HepG2 (cell line): ENCODE data around the gene DNMT3L. TPM values are rescaled to one million over a fixed set of nuclear protein-coding genes. Genes with fewer than 3 reads are reported as not detected.

ENCODE experiments used
- ATAC-seq: fragments of 200-7000 bp; cut with Tn5 transposase; 3 replicates; pipeline ENCODE4 v1.9.1; 2020; ENCODE audit warnings: mild to moderate bottlenecking, moderate library complexity
- BruUV-seq: library from RNA; stranded (reverse); fragments of 400-500 nt; replicated peaks from 2 replicates; lab custom pipeline; 2021; lab: Mats Ljungman, UMichigan
- CTCF ChIA-PET: fragments of 300-600 bp; formaldehyde crosslinking; extraction: SDS; loops from one replicate; lab custom pipeline; 2021; ENCODE audit warnings: low total read pairs, inconsistent platforms, low intra/inter-chr PET ratio; lab: Yijun Ruan, JAX
- POLR2A ChIA-PET: fragments of 350-600 bp; sonication (Branson Sonifier 250); formaldehyde crosslinking; loops from one replicate; lab custom pipeline; 2020; ENCODE audit warnings: antibody characterized with exemption, inconsistent platforms; lab: Yijun Ruan, JAX
- DNase-seq: peaks from one replicate; pipeline ENCODE4 v3.0.0-alpha.2; 2015; ENCODE audit warnings: low spot score
- FAIRE-seq: peaks from 3 replicates; lab custom pipeline; 2011; peaks lifted over from hg19 to GRCh38; lab: Jason Lieb, UNC
- H2AFZ ChIP-seq: one replicate; pipeline ENCODE4 v1.6.1; 2011; ENCODE audit warnings: low read length, inconsistent platforms
- H3K27ac ChIP-seq: fragments of 300-600 bp; 3 replicates; pipeline ENCODE4 v1.8.0; 2011; ENCODE audit warnings: mixed run types, mild to moderate bottlenecking, mixed read lengths, low read length, inconsistent platforms; ENCODE audit not compliant: insufficient read depth; ENCODE audit errors: extremely low read length
- H3K27me3 ChIP-seq, 2 experiments: fragments of 200-600 bp in 1 of 2; 2 replicates in 1 of 2; 3 replicates in 1 of 2; pipeline versions ENCODE4 v1.6.0 to v1.8.0; 2011; ENCODE audit warnings: low read length in 2 of 2, mild to moderate bottlenecking in 2 of 2, moderate library complexity in 2 of 2, inconsistent platforms in 1 of 2; ENCODE audit not compliant: insufficient read depth in 2 of 2, control insufficient read depth in 1 of 2
- H3K36me3 ChIP-seq, 2 experiments: fragments of 200-600 bp in 1 of 2; replicated peaks in 1 of 2; 2 replicates in 1 of 2; 3 replicates in 1 of 2; pipeline versions ENCODE4 v1.5.1 to v1.8.0; 2011; ENCODE audit warnings: low read length in 2 of 2, inconsistent platforms in 1 of 2; ENCODE audit not compliant: insufficient read depth in 2 of 2, control insufficient read depth in 1 of 2
- H3K4me1 ChIP-seq: 2 replicates; pipeline ENCODE4 v1.5.1; 2012; ENCODE audit warnings: low read length, inconsistent platforms; ENCODE audit not compliant: insufficient read depth
- H3K4me2 ChIP-seq: 2 replicates; pipeline ENCODE4 v1.6.0; 2011; ENCODE audit warnings: low read depth, low read length, inconsistent platforms
- H3K4me3 ChIP-seq, 3 experiments: fragments of 200-600 bp in 1 of 3; sonication (generic), shearing (Covaris generic) in 1 of 3; replicated peaks in 1 of 3; 2 replicates each; pipeline ENCODE4 v1.5.1; 2011 to 2016; ENCODE audit warnings: low read length in 3 of 3, inconsistent platforms in 2 of 3, low read depth in 2 of 3, mild to moderate bottlenecking in 2 of 3, control low read depth in 1 of 3, mixed read lengths in 1 of 3; ENCODE audit not compliant: insufficient read depth in 1 of 3
- H3K79me2 ChIP-seq: one replicate; pipeline ENCODE4 v1.6.1; 2011; ENCODE audit warnings: low read length, inconsistent platforms; ENCODE audit not compliant: insufficient read depth
- H3K9ac ChIP-seq: 2 replicates; pipeline ENCODE4 v1.6.0; 2011; ENCODE audit warnings: mild to moderate bottlenecking, low read depth, low read length, inconsistent platforms; ENCODE audit not compliant: insufficient read depth
- H3K9me3 ChIP-seq: 2 replicates; pipeline ENCODE4 v1.5.1; 2012; ENCODE audit warnings: mild to moderate bottlenecking, low read length
- H4K20me1 ChIP-seq: 2 replicates; pipeline ENCODE4 v1.6.0; 2011; ENCODE audit warnings: inconsistent platforms, mild to moderate bottlenecking, low read length, moderate library complexity; ENCODE audit not compliant: insufficient read depth
- CEBPG ChIP-seq: IDR thresholded peaks from 2 replicates; pipeline ENCODE4 v1.6.1; 2016
- FOXA1 ChIP-seq, 2 experiments: fragments of 450-650 bp in 1 of 2; sonication (generic) in 1 of 2; formaldehyde crosslinking in 1 of 2; IDR thresholded peaks; 2 replicates each; pipeline versions ENCODE4 v1.4.0 to v1.6.1; 2016 to 2020; ENCODE audit warnings: missing genetic modification reagents in 1 of 2
- MXD4 ChIP-seq: IDR thresholded peaks from 2 replicates; pipeline ENCODE4 v1.6.1; 2016; ENCODE audit warnings: mild to moderate bottlenecking, missing biosample characterization, missing genetic modification reagents
- SAP130 ChIP-seq: IDR thresholded peaks from 2 replicates; pipeline ENCODE4 v1.6.1; 2016; ENCODE audit warnings: low read depth
- TCF7 ChIP-seq: sonication (generic); IDR thresholded peaks from 2 replicates; pipeline ENCODE4 v1.6.1; 2016; ENCODE audit warnings: antibody characterized with exemption, low read depth
- ZNF292 ChIP-seq: sonication (generic); formaldehyde crosslinking; IDR thresholded peaks from 2 replicates; pipeline ENCODE4 v1.8.1; 2022; ENCODE audit warnings: mild to moderate bottlenecking, low read depth, missing genetic modification reagents, borderline replicate concordance
- ZNF326 ChIP-seq: sonication (generic); formaldehyde crosslinking; IDR thresholded peaks from 2 replicates; pipeline ENCODE4 v1.4.0; 2020; ENCODE audit warnings: missing genetic modification reagents, borderline replicate concordance
- WGBS: methylation state at CpG from one replicate; pipeline ENCODE4 v1.1.6; 2017; ENCODE audit warnings: low lambda C conversion rate; 5-methylcytosine and 5-hydroxymethylcytosine counted together
- in situ Hi-C: cut with HindIII; loops from 2 replicates; pipeline ENCODE4 v1.10.0; 2017; ENCODE audit warnings: low pct_unique_long_range_greater_than_20kb; ENCODE audit not compliant: extremely low pct_ligation_motif_present
- intact Hi-C: fragments of 100-400 bp; cut with micrococcal nuclease; formaldehyde crosslinking; loops from one replicate; pipeline ENCODE4 v1.10.0; 2022; ENCODE audit not compliant: unreplicated experiment
- polyA plus RNA-seq, 8 experiments: library from polyadenylated mRNA; depleted of rRNA in 3 of 8; stranded (reverse) in 7 of 8; unstranded in 1 of 8; fragments of >200 nt; fragmentation: Illumina TruSeq in 4 of 8; extraction: Trizol in 4 of 8; gene quantifications; 2 replicates each; pipeline versions ENCODE4 v1.2.1 to v1.2.3, GENCODE V29; 2011 to 2016; ENCODE audit warnings: low read depth in 4 of 8, missing spikeins in 1 of 8, mixed read lengths in 1 of 8; ENCODE audit not compliant: insufficient read depth in 1 of 8
- total RNA-seq, 5 experiments: library from RNA; depleted of rRNA; stranded (reverse); fragments of >200 nt; fragmentation: Illumina TruSeq; extraction: Trizol; gene quantifications; 2 replicates each; pipeline ENCODE4 v1.2.3, GENCODE V29; 2016; ENCODE audit warnings: low read depth in 1 of 5
- TF ChIP-seq, protein P1 (sequence below): IDR thresholded peaks from 2 replicates; pipeline ENCODE4 v1.6.1; 2016; ENCODE audit warnings: mild to moderate bottlenecking, missing biosample characterization, missing genetic modification reagents
- TF ChIP-seq, protein P2 (sequence below): sonication (generic); formaldehyde crosslinking; IDR thresholded peaks from 2 replicates; pipeline ENCODE4 v1.4.0; 2020; ENCODE audit warnings: mild to moderate bottlenecking, low read depth, missing genetic modification reagents
- TF ChIP-seq, protein P3 (sequence below): sonication (generic); formaldehyde crosslinking; conservative IDR thresholded peaks from 2 replicates; pipeline ENCODE4 v1.4.0; 2020; ENCODE audit warnings: mild to moderate bottlenecking, missing genetic modification reagents, moderate library complexity
- TF ChIP-seq, protein P4 (sequence below): sonication (generic); formaldehyde crosslinking; IDR thresholded peaks from 2 replicates; pipeline ENCODE4 v1.5.1; 2020; ENCODE audit warnings: mild to moderate bottlenecking, missing genetic modification reagents, moderate library complexity

The DNMT3L gene
- total and polyA plus RNA-seq, 2 of the 13 experiments (the other 11 are each of a cell fraction or from before 2014, with no cell fraction given) = 0.75 to 1.7 TPM

DNA sequence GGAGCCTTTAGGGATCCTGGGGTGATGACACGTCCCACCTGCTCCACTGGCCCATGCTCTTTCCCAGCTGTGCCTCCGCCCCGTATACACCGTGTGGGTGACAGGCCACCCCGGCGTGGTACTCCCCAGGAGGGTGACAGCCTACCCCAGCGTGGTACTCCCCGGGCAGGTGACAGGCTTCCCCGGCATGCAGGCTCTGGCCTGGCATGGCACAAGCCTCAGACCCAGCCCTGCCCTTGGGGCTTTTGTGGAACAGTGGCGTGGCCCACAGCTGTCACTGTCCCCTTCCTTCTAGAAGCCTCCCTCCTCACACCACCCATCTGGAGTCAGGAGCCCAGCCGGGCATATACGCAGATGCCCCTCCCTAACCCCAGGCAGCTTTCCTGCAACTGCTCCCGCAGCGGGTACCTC, 33.5 kb upstream of the DNMT3L start (continued):
- TF ChIP-seq, protein P1, sequence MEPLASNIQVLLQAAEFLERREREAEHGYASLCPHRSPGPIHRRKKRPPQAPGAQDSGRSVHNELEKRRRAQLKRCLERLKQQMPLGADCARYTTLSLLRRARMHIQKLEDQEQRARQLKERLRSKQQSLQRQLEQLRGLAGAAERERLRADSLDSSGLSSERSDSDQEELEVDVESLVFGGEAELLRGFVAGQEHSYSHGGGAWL (CRISPR knock-in tag) = 0 out of 2 replicates have a peak, but pooled peaks have one; percentile 47
- TF ChIP-seq SAP130 (CRISPR knock-in tag) = 0 out of 2 replicates have a peak, but pooled peaks have one; percentile 8
- TF ChIP-seq, protein P2, sequence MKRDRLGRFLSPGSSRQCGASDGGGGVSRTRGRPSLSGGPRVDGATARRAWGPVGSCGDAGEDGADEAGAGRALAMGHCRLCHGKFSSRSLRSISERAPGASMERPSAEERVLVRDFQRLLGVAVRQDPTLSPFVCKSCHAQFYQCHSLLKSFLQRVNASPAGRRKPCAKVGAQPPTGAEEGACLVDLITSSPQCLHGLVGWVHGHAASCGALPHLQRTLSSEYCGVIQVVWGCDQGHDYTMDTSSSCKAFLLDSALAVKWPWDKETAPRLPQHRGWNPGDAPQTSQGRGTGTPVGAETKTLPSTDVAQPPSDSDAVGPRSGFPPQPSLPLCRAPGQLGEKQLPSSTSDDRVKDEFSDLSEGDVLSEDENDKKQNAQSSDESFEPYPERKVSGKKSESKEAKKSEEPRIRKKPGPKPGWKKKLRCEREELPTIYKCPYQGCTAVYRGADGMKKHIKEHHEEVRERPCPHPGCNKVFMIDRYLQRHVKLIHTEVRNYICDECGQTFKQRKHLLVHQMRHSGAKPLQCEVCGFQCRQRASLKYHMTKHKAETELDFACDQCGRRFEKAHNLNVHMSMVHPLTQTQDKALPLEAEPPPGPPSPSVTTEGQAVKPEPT = no peak
- TF ChIP-seq, all 625 proteins: peak for 5

DNA sequence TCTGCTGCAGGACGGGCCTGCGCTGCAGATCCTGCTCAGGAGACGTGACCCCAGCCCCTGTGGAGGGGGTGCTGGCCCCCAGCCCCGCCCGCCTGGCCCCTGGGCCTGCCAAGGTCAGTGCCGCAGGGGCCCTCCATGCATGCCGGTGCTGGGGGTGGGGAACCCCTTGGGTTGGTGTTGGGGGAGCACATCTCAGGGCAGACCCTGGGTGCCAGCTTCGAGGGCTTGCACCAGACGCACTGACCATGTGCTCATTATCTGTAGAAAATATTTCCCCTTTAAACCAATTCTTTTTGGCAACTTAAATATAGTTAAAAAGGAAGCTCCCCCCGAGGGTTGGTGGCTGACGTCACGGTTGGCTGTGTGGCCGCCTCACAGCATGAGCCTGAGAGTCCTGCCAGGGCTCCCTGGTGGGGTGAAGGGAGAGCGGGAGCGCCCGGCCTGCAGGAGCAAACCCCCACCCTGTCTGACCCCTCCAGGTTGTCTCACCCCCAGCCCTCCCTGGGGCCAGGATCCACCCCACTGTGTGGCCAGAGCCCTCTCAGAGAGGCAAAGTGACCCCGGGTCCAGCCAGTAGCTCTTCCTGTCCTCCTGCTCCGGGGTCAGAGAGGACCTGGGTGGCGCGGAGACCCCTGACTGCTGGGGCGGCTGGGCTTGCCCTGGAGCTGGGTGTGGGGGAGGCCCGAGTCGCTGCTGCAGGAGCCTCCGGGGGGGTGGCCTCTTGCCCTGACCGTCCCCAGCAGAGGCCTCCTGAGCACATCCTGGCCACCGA, 32.9 kb upstream of the DNMT3L start:
- Histone ChIP-seq H3K27ac (no peak overlapping the region), H3K4me2 (peak overlapping the region; percentile 67), H3K36me3 (no peaks in the 10 kb centered on the region), H3K79me2 (no peaks in the 10 kb centered on the region), H2AFZ (no peak overlapping the region), H4K20me1 (no peaks in the 10 kb centered on the region), H3K4me1 (peaks cover 43% of the 10 kb centered on the region), H3K27me3 (peaks cover 13 to 49% of the 10 kb centered on the region in 2 experiments), H3K9ac (peak overlapping the region; percentile 18; the same call in 1 of the 2 replicates), H3K9me3 (no peaks in the 10 kb centered on the region), H3K4me3 (peak overlapping the region in 1 of 3 experiments; percentile 61; a peak in 2 of 6 replicates)
- FAIRE-seq = no peak
- peak; percentile 5 for ATAC-seq
- no peak for DNase-seq
- WGBS = 24% methylated on average over 9 of the region's 26 CpGs
- CTCF ChIA-PET = no interaction called here
- POLR2A ChIA-PET = no interaction called here
- no TSS peak for BruUV-seq
- intact Hi-C loops = no loop called here
- in situ Hi-C loops = no loop called here
- TF ChIP-seq ZNF292 (peak; percentile 61), ZNF326 (CRISPR knock-in tag) (no peak), MXD4 (CRISPR knock-in tag) (peak; percentile 18; the same call in 1 of the 2 replicates), FOXA1 (IDR thresholded peaks at IDR 0.05) (no peak), FOXA1 (CRISPR knock-in tag; IDR thresholded peaks at IDR 0.05) (no peak), TCF7 (no peak), CEBPG (CRISPR knock-in tag) (no peak)
- TF ChIP-seq, protein P3, sequence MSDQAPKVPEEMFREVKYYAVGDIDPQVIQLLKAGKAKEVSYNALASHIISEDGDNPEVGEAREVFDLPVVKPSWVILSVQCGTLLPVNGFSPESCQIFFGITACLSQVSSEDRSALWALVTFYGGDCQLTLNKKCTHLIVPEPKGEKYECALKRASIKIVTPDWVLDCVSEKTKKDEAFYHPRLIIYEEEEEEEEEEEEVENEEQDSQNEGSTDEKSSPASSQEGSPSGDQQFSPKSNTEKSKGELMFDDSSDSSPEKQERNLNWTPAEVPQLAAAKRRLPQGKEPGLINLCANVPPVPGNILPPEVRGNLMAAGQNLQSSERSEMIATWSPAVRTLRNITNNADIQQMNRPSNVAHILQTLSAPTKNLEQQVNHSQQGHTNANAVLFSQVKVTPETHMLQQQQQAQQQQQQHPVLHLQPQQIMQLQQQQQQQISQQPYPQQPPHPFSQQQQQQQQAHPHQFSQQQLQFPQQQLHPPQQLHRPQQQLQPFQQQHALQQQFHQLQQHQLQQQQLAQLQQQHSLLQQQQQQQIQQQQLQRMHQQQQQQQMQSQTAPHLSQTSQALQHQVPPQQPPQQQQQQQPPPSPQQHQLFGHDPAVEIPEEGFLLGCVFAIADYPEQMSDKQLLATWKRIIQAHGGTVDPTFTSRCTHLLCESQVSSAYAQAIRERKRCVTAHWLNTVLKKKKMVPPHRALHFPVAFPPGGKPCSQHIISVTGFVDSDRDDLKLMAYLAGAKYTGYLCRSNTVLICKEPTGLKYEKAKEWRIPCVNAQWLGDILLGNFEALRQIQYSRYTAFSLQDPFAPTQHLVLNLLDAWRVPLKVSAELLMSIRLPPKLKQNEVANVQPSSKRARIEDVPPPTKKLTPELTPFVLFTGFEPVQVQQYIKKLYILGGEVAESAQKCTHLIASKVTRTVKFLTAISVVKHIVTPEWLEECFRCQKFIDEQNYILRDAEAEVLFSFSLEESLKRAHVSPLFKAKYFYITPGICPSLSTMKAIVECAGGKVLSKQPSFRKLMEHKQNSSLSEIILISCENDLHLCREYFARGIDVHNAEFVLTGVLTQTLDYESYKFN (CRISPR knock-in tag) = 0 out of 2 replicates have a peak, but pooled peaks have one; percentile 21
- TF ChIP-seq, protein P4, sequence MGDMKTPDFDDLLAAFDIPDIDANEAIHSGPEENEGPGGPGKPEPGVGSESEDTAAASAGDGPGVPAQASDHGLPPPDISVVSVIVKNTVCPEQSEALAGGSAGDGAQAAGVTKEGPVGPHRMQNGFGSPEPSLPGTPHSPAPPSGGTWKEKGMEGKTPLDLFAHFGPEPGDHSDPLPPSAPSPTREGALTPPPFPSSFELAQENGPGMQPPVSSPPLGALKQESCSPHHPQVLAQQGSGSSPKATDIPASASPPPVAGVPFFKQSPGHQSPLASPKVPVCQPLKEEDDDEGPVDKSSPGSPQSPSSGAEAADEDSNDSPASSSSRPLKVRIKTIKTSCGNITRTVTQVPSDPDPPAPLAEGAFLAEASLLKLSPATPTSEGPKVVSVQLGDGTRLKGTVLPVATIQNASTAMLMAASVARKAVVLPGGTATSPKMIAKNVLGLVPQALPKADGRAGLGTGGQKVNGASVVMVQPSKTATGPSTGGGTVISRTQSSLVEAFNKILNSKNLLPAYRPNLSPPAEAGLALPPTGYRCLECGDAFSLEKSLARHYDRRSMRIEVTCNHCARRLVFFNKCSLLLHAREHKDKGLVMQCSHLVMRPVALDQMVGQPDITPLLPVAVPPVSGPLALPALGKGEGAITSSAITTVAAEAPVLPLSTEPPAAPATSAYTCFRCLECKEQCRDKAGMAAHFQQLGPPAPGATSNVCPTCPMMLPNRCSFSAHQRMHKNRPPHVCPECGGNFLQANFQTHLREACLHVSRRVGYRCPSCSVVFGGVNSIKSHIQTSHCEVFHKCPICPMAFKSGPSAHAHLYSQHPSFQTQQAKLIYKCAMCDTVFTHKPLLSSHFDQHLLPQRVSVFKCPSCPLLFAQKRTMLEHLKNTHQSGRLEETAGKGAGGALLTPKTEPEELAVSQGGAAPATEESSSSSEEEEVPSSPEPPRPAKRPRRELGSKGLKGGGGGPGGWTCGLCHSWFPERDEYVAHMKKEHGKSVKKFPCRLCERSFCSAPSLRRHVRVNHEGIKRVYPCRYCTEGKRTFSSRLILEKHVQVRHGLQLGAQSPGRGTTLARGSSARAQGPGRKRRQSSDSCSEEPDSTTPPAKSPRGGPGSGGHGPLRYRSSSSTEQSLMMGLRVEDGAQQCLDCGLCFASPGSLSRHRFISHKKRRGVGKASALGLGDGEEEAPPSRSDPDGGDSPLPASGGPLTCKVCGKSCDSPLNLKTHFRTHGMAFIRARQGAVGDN = peak; percentile 61
